Stimulated activated CD8-positive, alpha-beta memory T cell treated with anti-CD3 and anti-CD28 coated beads, Interleukin-2, amount 100 ng/mL, for 48 hours (primary cell): ENCODE results near the gene ZNF76.

Experiments
- DNase-seq, 2 donors: peaks; one replicate each; pipeline ENCODE4 v3.0.0-alpha.2; 2020; ENCODE audit warnings: low read depth in 2 of 2

ZNF76 gene

GRCh38 chr6:35267446-35267845 is 7.9 kb downstream of the ZNF76 start:
- DNase-seq = no peak

- DNase-seq = no peak
Observed at GRCh38 chr6:35267897-35268296, 8.4 kb downstream of the ZNF76 start.

DNA sequence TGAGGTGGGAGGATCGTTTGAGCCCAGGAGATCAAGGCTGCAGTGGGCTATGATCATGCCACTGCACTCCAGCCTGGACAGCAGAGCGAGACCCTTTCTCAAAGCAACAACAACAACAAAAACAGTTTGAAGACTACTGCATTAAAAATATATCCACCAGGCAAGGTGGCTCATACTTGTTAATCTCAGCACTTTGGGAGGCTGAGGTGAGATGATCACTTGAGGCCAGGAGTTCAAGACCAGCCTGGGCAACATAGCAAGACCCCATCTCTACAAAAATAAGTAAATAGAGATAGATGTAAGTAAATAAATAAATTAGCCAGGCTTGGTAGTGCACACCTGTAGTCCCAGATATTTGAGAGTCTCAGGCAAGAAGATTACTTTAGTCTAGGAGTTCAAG is 12.5 kb downstream of the ZNF76 start:
- no peak for DNase-seq

DNA sequence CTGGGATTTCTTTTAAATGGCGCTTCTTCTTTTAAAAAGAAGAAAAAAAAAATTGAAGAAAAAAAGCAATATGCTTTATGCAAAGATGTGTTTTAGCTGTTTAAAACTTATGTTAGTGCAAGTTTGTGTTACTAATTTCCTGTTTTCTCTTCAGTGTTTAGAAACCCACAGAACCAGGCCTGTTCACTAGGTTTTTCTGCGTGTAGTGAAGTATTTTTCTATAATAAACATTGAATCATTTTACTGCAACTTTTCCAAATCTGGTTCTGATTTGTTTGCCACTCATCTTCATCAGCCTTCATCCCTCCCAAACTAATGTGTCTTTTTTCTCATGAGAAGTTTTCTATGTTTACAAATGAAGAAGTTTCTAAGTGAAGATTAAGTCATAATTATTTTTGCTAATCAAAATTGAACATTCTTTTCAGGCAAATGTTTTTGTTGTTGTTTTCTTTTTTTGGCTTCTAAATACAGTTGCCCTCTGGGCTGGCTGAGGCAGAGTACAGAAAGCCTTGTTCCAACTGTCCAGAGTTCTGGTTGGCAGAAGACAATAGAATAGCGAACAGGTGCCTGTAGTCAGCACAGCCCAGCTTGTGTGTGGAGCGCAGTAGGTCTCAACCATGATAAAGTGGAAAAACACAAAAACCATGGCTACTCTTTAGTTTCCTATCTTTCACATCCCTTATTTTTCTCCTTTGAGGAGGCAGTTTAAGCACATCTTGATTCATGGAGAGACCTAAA is 14.5 kb downstream of the ZNF76 start:
- DNase-seq = no peak

DNA sequence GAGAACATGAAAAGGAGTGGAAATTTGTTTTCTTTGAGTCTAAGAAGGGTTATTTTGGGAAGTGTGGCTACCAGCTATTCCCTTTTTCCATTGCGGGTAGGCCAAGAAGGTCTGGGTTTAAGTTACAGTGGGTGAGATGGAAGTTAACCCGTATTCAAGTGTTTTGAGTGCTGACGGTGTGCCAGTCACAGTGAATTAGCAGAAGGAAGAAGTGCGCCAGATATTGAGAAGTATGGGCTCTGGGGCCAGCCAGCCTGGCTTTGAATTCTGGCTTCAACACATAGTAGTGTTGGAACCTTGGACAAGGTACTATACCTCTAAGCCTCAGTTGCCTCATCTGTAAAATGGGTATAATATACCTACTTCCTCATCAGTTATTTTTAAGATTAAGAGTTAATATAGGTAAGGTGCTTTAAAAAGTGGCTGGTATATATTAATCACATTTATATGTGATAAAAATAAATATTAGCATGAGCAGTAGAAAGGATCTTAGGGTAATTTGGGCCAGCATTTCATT is 16.3 kb downstream of the ZNF76 start:
- no peak for DNase-seq

- DNase-seq = no peak
Observed at GRCh38 chr6:35278708-35279107, 19.2 kb downstream of the ZNF76 start.

GRCh38 chr6:35280903-35281302 is 21.4 kb downstream of the ZNF76 start:
- DNase-seq = no peak

DNA sequence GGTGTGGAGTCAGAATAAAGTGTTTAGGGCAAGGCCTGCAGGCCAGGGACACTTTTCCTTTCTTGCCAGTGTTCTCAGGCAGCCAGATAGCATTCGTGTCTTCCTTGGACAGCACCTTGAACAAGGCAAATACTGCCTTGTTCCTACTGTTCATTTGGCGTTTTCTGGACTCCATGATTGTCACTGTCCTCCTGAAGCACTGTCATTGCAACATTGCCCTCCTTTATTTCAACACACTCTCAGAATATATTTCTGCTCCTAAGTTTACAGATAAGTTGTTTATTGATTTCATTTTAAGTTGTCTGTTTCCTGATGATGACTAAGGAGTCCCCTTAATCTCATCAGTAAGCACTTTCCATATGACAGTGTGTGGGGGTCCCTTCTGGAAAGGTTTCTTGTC is 22.9 kb downstream of the ZNF76 start:
- no peak for DNase-seq

GRCh38 chr6:35283361-35283760 is 23.8 kb downstream of the ZNF76 start:
- DNase-seq = no peak

GRCh38 chr6:35287671-35288396 is 28.3 kb downstream of the ZNF76 start:
- no peak for DNase-seq

DNA sequence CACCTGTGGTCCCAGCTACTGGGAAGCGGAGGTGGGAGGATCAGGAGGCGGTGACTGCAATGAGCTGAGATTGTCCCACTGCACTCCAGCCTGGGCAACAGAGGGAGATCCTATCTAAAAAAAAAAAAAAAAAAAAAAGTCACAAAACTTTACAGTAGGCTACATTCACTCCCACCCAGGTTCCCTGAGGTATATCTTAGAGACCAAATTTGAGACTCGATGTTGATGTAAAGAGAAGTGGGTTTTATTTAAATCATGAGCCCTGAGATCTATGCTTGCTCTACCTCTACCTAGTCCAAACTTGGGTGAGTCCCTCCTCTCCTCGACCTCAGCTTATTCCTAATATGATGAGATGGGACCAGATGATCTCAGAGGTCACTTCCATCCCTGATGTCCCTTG is 29.3 kb downstream of the ZNF76 start:
- no peak for DNase-seq

DNA sequence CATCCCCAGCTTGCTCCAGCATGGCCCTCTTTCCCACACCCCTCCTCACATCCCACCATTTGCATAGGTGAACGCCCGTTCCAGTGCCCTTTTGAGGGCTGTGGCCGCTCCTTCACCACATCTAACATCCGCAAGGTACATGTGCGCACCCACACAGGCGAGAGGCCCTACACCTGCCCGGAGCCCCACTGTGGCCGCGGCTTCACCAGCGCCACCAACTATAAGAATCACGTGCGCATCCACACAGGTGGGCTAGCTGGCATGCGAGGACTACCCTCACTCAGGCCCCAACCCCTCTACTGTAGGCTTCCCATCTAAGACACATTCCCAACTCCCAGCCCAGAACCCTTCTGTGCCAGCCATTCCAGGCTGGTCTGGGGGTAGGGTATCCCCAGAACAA is 32.0 kb downstream of the ZNF76 start:
- DNase-seq = no peak

DNA sequence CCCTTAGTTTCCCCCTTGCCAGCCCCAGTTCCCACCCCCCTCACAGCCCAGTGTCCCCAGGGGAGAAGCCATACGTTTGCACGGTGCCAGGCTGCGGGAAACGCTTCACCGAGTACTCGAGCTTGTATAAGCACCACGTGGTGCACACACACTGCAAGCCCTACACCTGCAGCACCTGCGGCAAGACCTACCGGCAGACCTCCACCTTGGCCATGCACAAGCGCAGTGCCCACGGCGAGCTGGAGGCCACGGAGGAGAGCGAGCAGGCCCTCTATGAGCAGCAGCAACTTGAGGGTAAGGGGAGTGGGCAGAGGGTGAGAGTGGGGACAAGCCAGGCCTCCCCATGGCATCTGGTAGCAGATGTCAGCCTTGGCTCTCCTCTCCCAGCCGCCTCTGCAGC is 33.0 kb downstream of the ZNF76 start:
- no peak for DNase-seq

DNA sequence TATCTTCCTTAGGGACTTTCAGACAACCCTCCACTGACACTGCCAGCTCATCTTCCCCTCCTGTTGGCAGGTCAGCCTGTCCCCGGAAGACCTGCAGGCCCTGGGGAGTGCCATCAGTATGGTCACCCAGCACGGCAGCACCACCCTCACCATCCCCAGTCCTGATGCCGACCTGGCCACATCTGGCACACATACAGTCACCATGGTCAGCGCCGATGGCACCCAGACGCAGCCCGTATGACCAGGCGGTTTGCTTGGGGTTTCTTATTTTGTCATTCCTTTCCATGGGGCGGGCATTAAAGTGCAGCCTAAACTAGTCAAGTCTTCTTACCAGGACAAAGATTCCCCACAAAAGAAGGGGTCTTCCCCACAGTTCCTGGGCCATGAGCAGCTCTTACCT is 34.1 kb downstream of the ZNF76 start:
- DNase-seq = no peak

- DNase-seq = no peak
Observed at GRCh38 chr6:35294308-35294945, 34.9 kb downstream of the ZNF76 start.

DNA sequence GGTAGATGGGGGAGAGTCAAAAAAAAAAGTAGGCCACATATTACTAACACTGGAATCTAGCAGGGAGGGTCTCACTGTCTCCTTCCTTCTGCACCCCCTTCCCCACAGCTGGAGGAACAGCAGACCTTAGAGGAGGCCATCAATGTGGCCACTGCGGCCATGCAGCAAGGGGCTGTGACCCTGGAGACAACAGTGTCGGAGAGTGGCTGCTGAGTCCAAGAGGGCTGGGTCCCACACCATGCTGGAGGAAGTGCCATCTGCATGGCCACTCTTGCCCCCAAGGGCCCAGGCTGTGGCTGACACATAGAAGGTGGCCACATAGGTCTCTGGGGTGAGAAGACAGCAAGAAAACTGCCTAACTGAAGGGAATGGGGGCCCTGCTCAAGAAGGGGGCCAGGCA is 35.5 kb downstream of the ZNF76 start:
- DNase-seq = no peak

DNA sequence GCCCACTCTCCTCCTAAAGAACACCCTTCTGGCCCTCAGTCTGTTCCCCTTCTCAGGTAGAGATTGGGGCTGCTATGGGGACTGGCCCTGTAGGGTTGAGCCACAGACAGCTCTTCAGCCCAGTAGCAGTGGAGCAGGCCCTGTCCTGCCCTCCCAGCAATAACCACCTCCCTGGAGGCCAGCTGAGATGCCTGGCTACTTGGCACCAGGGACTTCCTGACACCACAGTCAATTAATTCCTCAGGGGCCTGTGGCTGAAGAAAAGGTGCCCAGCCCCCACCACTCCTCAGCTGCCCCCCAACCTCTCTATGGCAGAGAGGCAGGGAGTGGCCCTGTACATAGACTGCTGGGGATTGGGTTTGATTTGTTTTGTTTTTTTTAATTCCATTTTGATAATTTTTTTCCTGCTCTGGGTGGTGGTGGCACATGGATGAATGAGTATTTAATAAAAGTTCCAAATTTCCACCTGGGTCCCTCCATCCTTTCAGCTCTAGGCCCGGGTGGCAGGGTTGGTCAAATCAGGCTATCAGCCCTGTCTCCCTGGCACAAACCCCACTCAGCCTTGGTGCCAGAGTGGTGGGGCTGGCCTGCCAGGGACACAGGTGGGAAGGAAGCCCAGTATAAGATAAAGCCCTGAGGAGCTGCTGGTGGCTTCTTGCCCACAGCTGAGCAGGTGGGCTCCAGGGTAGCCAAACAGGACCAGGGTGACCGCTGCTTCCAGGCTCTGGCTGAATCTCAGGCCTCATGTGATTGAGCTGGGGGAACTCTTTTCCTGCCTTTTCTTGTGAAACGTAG is 36.2 kb downstream of the ZNF76 start:
- no peak for DNase-seq

DNA sequence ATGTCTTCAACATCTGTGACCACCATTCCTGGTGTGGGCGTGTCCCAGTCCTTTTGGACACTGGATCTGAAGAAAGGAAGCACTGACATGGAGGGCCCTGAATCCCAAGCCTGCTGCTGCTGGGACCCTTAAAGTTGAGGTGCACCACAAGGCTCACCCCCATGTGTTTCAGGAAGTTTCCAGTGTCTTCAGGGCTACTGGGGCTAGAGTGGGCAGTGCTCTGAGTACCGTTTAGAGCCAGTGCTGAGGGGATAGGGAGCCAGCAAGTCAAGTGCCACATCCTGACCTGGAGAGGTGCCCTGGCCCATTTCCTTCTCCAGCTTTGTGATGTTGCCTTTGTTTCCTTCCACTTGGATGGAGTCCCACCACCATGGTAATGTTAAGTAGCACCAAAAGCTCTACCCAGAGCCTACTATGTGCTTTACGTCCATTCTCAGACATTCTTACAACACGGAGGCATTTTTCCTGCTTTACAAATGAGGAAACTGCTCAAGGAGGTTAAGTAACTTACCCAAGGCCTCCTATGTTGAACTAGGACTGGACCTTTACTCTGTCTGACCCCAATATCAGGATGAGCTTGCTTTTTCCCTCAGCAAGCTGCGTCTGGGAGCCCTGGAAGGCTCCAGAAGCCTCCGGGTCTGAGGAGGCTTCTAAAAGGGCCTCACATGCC is 37.5 kb downstream of the ZNF76 start:
- DNase-seq = no peak

- DNase-seq = peak; percentile 77
Observed at GRCh38 chr6:35297601-35298481, 38.3 kb downstream of the ZNF76 start, which contains the start of gene DEF6. TSS of gene DEF6 (plus strand) at chr6:35297818. CDS start at chr6:35297857, 39 bp downstream.

DNA sequence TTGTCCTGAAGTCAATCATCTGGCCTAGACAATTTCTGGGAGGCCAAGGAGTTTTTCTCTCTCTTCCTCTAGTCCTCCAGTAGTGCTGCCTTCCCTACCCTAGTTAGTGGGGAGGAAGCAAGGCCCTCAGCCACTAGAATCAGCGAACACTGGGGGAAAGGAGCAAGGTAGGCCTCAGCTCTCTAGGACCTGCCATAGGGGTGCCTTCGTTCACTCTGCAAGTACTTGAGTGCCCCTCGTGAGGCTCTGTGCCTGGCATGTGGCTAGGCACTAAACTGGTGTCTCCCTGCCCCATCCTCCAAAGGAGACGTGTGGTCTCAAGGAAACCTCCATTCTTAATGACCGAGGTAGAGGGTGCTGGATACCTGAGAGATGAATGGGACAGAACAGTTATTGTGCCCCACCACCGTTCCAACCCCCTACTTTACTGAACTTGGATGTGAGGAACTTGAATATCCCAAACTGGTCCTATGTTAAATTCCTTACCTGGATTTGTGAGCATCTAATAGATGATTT is 39.1 kb downstream of the ZNF76 start:
- DNase-seq = no peak
